B cell (primary cell): Measurements from ENCODE around the gene CERS6.

Source experiments
- CTCF ChIP-seq: fragments of 200-600 bp; IDR thresholded peaks from one replicate; pipeline ENCODE4 v1.8.0; 2022; ENCODE audit warnings: antibody characterized with exemption, mild to moderate bottlenecking
- EZH2 ChIP-seq: IDR thresholded peaks from 2 replicates; pipeline ENCODE4 v1.6.1; 2012; ENCODE audit warnings: borderline replicate concordance, low read depth, mild to moderate bottlenecking, moderate library complexity, low read length; ENCODE audit not compliant: insufficient read depth, poor library complexity, severe bottlenecking

- TF ChIP-seq CTCF (peak; percentile 45), EZH2 (no peak)
Observed at GRCh38 chr2:168687314-168687713, 231.2 kb downstream of the CERS6 start.
